Measurements from ENCODE around the gene C20orf204.

C20orf204 gene

GRCh38 chr20:64055396-64055892 is 19.5 kb downstream of the C20orf204 start:
- in situ Hi-C loops (cut with MboI; ENCODE audit: low sequenced_read_pairs) = no loop called here

GRCh38 chr20:64055893-64056638 is 20.1 kb downstream of the C20orf204 start:
- in situ Hi-C loops (cut with MboI; ENCODE audit: low sequenced_read_pairs) = no loop called here

- in situ Hi-C loops (cut with MboI; ENCODE audit: low sequenced_read_pairs) = no loop called here
Measured at GRCh38 chr20:64056639-64056888, 20.6 kb downstream of the C20orf204 start.

GRCh38 chr20:64056889-64057627 is 21.1 kb downstream of the C20orf204 start:
- in situ Hi-C loops (cut with MboI; ENCODE audit: low sequenced_read_pairs) = no loop called here

- in situ Hi-C loops (cut with MboI; ENCODE audit: low sequenced_read_pairs) = no loop called here
Measured at GRCh38 chr20:64057628-64058498, 21.9 kb downstream of the C20orf204 start.

GRCh38 chr20:64058536-64058935 is 22.6 kb downstream of the C20orf204 start:
- in situ Hi-C loops (cut with MboI; ENCODE audit: low sequenced_read_pairs) = no loop called here

- in situ Hi-C loops (cut with MboI; ENCODE audit: low sequenced_read_pairs) = no loop called here
Measured at GRCh38 chr20:64062276-64062595, 26.3 kb downstream of the C20orf204 start.

- in situ Hi-C loops (cut with MboI; ENCODE audit: low sequenced_read_pairs) = no loop called here
Measured at GRCh38 chr20:64062596-64063388, 26.8 kb downstream of the C20orf204 start, which contains the start of gene TCEA2. Gene TCEA2, plus strand, starts transcription at chr20:64063198. Its CDS starts 115 bp downstream, at chr20:64063313.

- in situ Hi-C loops (cut with MboI; ENCODE audit: low sequenced_read_pairs) = no loop called here
Measured at GRCh38 chr20:64063389-64064144, 27.6 kb downstream of the C20orf204 start.

- in situ Hi-C loops (cut with MboI; ENCODE audit: low sequenced_read_pairs) = no loop called here
Measured at GRCh38 chr20:64064145-64064698, 28.2 kb downstream of the C20orf204 start.

- in situ Hi-C loops (cut with MboI; ENCODE audit: low sequenced_read_pairs) = no loop called here
Measured at GRCh38 chr20:64065062-64065973, 29.3 kb downstream of the C20orf204 start.

- in situ Hi-C loops (cut with MboI; ENCODE audit: low sequenced_read_pairs) = no loop called here
Measured at GRCh38 chr20:64065974-64066343, 30.0 kb downstream of the C20orf204 start.

- in situ Hi-C loops (cut with MboI; ENCODE audit: low sequenced_read_pairs) = no loop called here
Measured at GRCh38 chr20:64067005-64067632, 31.1 kb downstream of the C20orf204 start.

GRCh38 chr20:64067733-64068307 is 31.8 kb downstream of the C20orf204 start:
- in situ Hi-C loops (cut with MboI; ENCODE audit: low sequenced_read_pairs) = no loop called here

GRCh38 chr20:64068386-64069208 is 32.6 kb downstream of the C20orf204 start:
- in situ Hi-C loops (cut with MboI; ENCODE audit: low sequenced_read_pairs) = no loop called here

GRCh38 chr20:64069209-64069613 is 33.2 kb downstream of the C20orf204 start:
- in situ Hi-C loops (cut with MboI; ENCODE audit: low sequenced_read_pairs) = no loop called here
